ENCODE results near the gene FHOD3. TPM values are rescaled to one million over a fixed set of nuclear protein-coding genes. Genes with fewer than 3 reads are reported as not detected.

Gene FHOD3
- total RNA-seq, 4 donors from 2014 or later, result 24.1 to 51.4 (median 33.8) TPM

DNA sequence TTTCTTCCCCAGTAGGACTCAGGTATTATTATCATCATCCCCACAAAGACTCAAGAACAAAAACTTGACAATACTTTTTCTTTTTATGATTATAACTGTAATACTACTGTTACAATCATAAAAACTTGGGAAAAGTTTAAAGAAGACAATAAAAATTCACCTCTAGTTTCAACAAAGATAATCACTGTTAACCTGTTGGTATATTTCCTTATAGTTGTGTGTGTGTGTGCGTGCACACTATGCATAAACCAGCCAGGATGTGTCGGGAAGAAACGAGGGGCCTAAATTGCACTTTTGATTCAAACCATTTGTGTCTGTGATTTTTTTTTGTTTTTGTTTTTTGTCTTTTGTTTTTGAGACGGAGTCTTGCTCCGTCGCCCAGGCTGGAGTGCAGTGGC is 298.3 kb downstream of the FHOD3 start:
- Histone ChIP-seq H3K9me3 (no peaks in the 10 kb centered on the region), H3K4me1 (no peaks in the 10 kb centered on the region), H3K27me3 (no peaks in the 10 kb centered on the region), H3K36me3 (no peaks in the 10 kb centered on the region), H3K4me3 (no peak overlapping the region), H3K27ac (replicated peaks in 1 of 4) (no peak overlapping the region)
- TF ChIP-seq, protein P1, sequence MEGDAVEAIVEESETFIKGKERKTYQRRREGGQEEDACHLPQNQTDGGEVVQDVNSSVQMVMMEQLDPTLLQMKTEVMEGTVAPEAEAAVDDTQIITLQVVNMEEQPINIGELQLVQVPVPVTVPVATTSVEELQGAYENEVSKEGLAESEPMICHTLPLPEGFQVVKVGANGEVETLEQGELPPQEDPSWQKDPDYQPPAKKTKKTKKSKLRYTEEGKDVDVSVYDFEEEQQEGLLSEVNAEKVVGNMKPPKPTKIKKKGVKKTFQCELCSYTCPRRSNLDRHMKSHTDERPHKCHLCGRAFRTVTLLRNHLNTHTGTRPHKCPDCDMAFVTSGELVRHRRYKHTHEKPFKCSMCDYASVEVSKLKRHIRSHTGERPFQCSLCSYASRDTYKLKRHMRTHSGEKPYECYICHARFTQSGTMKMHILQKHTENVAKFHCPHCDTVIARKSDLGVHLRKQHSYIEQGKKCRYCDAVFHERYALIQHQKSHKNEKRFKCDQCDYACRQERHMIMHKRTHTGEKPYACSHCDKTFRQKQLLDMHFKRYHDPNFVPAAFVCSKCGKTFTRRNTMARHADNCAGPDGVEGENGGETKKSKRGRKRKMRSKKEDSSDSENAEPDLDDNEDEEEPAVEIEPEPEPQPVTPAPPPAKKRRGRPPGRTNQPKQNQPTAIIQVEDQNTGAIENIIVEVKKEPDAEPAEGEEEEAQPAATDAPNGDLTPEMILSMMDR (IDR thresholded peaks at IDR 0.05), result no peak
- TF ChIP-seq POLR2A (IDR thresholded peaks at IDR 0.05; ENCODE audit: low read depth) (no peak), POLR2AphosphoS5 (IDR thresholded peaks at IDR 0.05) (no peak), EP300 (IDR thresholded peaks at IDR 0.05) (no peak)
- intact Hi-C loops (cut with DNase I), result no loop called here
- WGBS, result 86% methylated on average over 6 of the region's 6 CpGs
- no peak for DNase-seq (ENCODE audit: extremely low spot score)

DNA sequence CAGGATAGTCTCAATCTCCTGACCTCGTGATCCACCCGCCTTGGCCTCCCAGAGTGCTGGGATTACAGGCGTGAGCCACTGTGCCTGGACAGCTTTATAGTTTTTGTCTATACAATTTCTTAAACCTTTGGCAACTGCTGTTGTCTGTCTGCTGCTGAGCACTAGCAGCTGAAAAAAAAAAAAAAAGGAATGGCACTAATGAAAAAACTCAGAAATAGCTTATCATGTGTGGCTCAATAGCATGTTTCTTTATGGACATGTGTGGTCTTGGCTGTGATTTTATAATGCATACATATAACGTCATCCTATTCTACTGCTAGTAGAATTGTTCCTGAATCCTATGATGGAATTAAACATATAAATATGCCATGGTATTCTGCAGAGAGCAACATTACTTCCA is 300.1 kb downstream of the FHOD3 start:
- intact Hi-C loops (cut with DNase I), result no loop called here
- Histone ChIP-seq H3K27me3 (no peaks in the 10 kb centered on the region), H3K36me3 (no peaks in the 10 kb centered on the region), H3K4me1 (no peaks in the 10 kb centered on the region), H3K27ac (replicated peaks in 1 of 4) (no peak overlapping the region), H3K4me3 (no peak overlapping the region), H3K9me3 (no peaks in the 10 kb centered on the region)
- TF ChIP-seq, protein P1 (IDR thresholded peaks at IDR 0.05), result no peak
- TF ChIP-seq POLR2AphosphoS5 (IDR thresholded peaks at IDR 0.05), result no peak
- no peak for DNase-seq (ENCODE audit: extremely low spot score)
- WGBS, result 87% methylated on average over 4 of the region's 4 CpGs

DNA sequence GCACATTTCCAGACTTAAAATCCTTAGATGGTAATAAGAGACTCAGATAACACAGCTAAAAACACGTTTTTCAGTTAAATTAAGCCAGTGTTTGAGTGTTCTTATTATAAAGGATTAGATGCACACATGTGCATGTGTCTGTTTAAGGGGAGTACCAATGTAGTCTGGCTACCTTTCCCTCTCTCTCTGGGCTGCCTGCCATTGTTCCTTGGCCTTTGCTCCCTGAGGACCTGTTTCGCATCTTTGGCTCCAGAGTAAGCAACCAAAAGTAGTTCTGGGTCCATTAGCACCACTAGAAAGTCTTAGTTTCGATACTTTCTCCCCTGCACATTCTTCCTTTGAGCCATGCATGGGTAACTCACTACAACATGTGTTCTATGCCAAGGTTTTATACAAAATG is 303.0 kb downstream of the FHOD3 start:
- no peaks in the 10 kb centered on the region for H3K9me3 ChIP-seq
- no peaks in the 10 kb centered on the region for H3K4me1 ChIP-seq
- H3K4me3 ChIP-seq, result no peak overlapping the region
- TF ChIP-seq, protein P1 (IDR thresholded peaks at IDR 0.05), result no peak
- H3K27me3 ChIP-seq, result no peaks in the 10 kb centered on the region
- no peak for DNase-seq (ENCODE audit: extremely low spot score)
- no peaks in the 10 kb centered on the region for H3K36me3 ChIP-seq
- intact Hi-C loops (cut with DNase I), result no loop called here
- 75% methylated on average over 3 of the region's 3 CpGs for WGBS
- H3K27ac ChIP-seq (replicated peaks in 1 of 4), result no peak overlapping the region

DNA sequence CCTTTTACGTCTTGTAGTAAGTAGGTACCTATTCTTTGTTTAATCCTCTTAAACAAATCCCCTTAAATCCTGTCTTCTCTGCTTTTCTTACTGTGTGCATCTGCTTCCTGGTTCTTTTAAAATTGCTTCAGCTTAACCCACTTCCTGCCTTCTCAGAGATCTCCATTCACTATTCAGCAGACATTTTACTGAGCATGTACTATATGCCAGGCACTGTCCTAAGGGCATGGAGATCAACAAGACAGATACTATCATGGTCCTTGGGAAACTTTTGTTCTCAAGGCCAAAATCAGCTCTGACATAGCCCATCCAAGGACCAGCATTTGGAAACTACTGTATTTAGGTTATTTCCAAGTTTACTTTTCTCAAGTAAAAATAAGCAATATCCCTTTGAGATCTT is 303.8 kb downstream of the FHOD3 start:
- 67% methylated on average over 1 of the region's 1 CpG for WGBS
- H3K27ac ChIP-seq (replicated peaks in 1 of 4), result no peak overlapping the region
- DNase-seq (ENCODE audit: extremely low spot score), result no peak

DNA sequence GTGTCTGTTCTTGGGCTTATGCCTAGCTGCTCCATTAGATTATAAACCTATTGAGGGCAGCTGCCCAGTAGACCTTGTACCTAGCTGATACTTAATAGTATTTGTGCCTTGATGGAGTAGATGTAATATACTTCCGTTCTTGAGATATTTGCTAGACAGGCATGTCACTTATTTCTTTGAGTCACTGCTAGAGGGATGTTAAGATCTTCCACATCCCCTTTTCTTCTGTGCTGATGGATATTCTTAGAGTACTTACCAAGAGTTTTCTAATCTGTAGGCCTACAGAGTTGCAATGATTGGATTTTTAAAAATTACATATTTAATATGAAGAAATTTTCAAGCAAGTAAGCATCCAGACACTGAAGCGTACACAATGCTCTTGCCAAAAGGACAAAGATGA is 304.6 kb downstream of the FHOD3 start:
- no peaks in the 10 kb centered on the region for H3K4me1 ChIP-seq
- intact Hi-C loops (cut with DNase I), result no loop called here
- no peak for TF ChIP-seq POLR2AphosphoS5 (IDR thresholded peaks at IDR 0.05)
- no peak for TF ChIP-seq EP300 (IDR thresholded peaks at IDR 0.05)
- TF ChIP-seq POLR2A (IDR thresholded peaks at IDR 0.05; ENCODE audit: low read depth), result no peak
- TF ChIP-seq, protein P1 (IDR thresholded peaks at IDR 0.05), result no peak
- H3K27ac ChIP-seq (replicated peaks in 1 of 4), result no peak overlapping the region
- H3K9me3 ChIP-seq, result no peaks in the 10 kb centered on the region
- no peak overlapping the region for H3K4me3 ChIP-seq
- H3K27me3 ChIP-seq, result no peaks in the 10 kb centered on the region
- no peaks in the 10 kb centered on the region for H3K36me3 ChIP-seq
- WGBS, result 98% methylated on average over 2 of the region's 2 CpGs
- no peak for DNase-seq (ENCODE audit: extremely low spot score)

More for the DNA sequence above, 303.8 kb downstream of the FHOD3 start:
- H3K4me1 ChIP-seq, result no peaks in the 10 kb centered on the region
- H3K36me3 ChIP-seq, result no peaks in the 10 kb centered on the region
- H3K27me3 ChIP-seq, result no peaks in the 10 kb centered on the region
- TF ChIP-seq, protein P1 (IDR thresholded peaks at IDR 0.05), result no peak
- TF ChIP-seq POLR2AphosphoS5 (IDR thresholded peaks at IDR 0.05) (no peak), EP300 (IDR thresholded peaks at IDR 0.05) (no peak), POLR2A (IDR thresholded peaks at IDR 0.05; ENCODE audit: low read depth) (no peak)
- intact Hi-C loops (cut with DNase I), result no loop called here
- no peaks in the 10 kb centered on the region for H3K9me3 ChIP-seq
- no peak overlapping the region for H3K4me3 ChIP-seq

Measured in esophagus muscularis mucosa (tissue), 4 donors.